Stomach (tissue), 9 donors: ENCODE results near the gene FNTB. TPM values are rescaled to one million over a fixed set of nuclear protein-coding genes. Genes with fewer than 3 reads are reported as not detected.

Source experiments
- DNase-seq, 2 donors: peaks; one replicate each; pipeline versions ENCODE4 v3.0.0 to v3.0.0-alpha.2; 2013 to 2019
- H3K27ac ChIP-seq, 5 donors: fragments of 200-600 bp in 4 of 5; sonication (generic) in 4 of 5; one replicate each; pipeline ENCODE4 v1.5.1; 2013 to 2019; ENCODE audit warnings: mild to moderate bottlenecking in 1 of 5, moderate library complexity in 1 of 5
- H3K27me3 ChIP-seq, 3 donors: fragments of 200-600 bp; sonication (generic); one replicate each; pipeline ENCODE4 v1.5.1; 2017 to 2019; ENCODE audit warnings: mixed run types in 1 of 3
- H3K36me3 ChIP-seq, 4 donors: fragments of 200-600 bp; sonication (generic); 1 replicate in 3 of 4; 2 replicates in 1 of 4; pipeline ENCODE4 v1.5.1; 2016 to 2019
- H3K4me1 ChIP-seq, 4 donors: fragments of 200-600 bp; sonication (generic); one replicate each; pipeline ENCODE4 v1.5.1; 2016 to 2019
- H3K4me3 ChIP-seq, 4 donors: fragments of 200-600 bp; sonication (generic) in 3 of 4; one replicate each; pipeline ENCODE4 v1.5.1; 2016 to 2019; ENCODE audit warnings: mild to moderate bottlenecking in 1 of 4
- H3K9me3 ChIP-seq, 4 donors: fragments of 200-600 bp; sonication (generic); one replicate each; pipeline ENCODE4 v1.5.1; 2016 to 2019
- CTCF ChIP-seq, 7 experiments: fragments of 450-650 bp in 4 of 7; fragments of 200-600 bp in 3 of 7; sonication (generic) in 3 of 7; IDR thresholded peaks; one replicate each; pipeline ENCODE4 v1.5.1; 2016 to 2019; ENCODE audit warnings: antibody characterized with exemption in 7 of 7, control low read depth in 2 of 7, mild to moderate bottlenecking in 1 of 7
- EP300 ChIP-seq: sonication (generic); formaldehyde crosslinking; IDR thresholded peaks from one replicate; pipeline ENCODE4 v1.6.1; 2017; ENCODE audit warnings: antibody characterized with exemption
- POLR2A ChIP-seq, 4 donors: fragments of 450-650 bp; IDR thresholded peaks; one replicate each; pipeline ENCODE4 v1.6.1; 2016; ENCODE audit warnings: antibody characterized with exemption in 4 of 4, control low read depth in 2 of 4, mild to moderate bottlenecking in 1 of 4, moderate library complexity in 1 of 4
- POLR2AphosphoS5 ChIP-seq, 3 donors: sonication (generic); formaldehyde crosslinking; IDR thresholded peaks; one replicate each; pipeline ENCODE4 v1.6.1; 2016; ENCODE audit warnings: antibody characterized with exemption in 3 of 3
- WGBS, 5 donors: extraction: QIAGEN DNeasy Blood & Tissue Kit in 3 of 5; methylation state at CpG; one replicate each; pipeline versions ENCODE4 v1.1.5 to v1.1.7; 2013 to 2018; 5-methylcytosine and 5-hydroxymethylcytosine counted together
- intact Hi-C: fragments of 100-400 bp; cut with DNase I; formaldehyde crosslinking; loops from one replicate; pipeline ENCODE4 v1.15.1; 2023; ENCODE audit warnings: low total_unique reads
- polyA plus RNA-seq, 3 donors: library from polyadenylated mRNA; stranded (reverse); fragments of 200-250 nt; gene quantifications; one replicate each; pipeline ENCODE4 v1.2.3, GENCODE V29; 2013
- total RNA-seq, 5 donors: library from RNA; depleted of rRNA; stranded (reverse); fragments of >200 nt; gene quantifications; one replicate each; pipeline versions ENCODE4 v1.1.0 to v1.2.3, GENCODE V29; 2014 to 2016
- donor health status: healthy with polysubstance abuse.
- donor health status: Bipolar disorder and iron deficiency.
- donor health status: healthy.

FNTB gene
- total and polyA plus RNA-seq, 8 donors = 2.9 to 18.3 (median 6.3) TPM; not detected in 1

- Histone ChIP-seq H3K27ac (peak overlapping the region in 4 of 5 donors; percentile 5 to 63 (median 36)), H3K27me3 (no peaks in the 10 kb centered on the region), H3K36me3 (peaks cover 0 to 60% (median 39%) of the 10 kb centered on the region in 4 donors), H3K4me1 (peaks cover 36 to 57% (median 46%) of the 10 kb centered on the region in 4 donors), H3K9me3 (no peaks in the 10 kb centered on the region), H3K4me3 (peak overlapping the region in 1 of 4 donors; percentile 21)
- intact Hi-C loops = no loop called here
- WGBS, 5 donors = 69 to 82% (median 81%) methylated on average over 5 of the region's 5 CpGs
- no peak for TF ChIP-seq EP300
- TF ChIP-seq CTCF (IDR thresholded peaks at IDR 0.05) = no peak
- no peak for TF ChIP-seq POLR2A (IDR thresholded peaks at IDR 0.05)
- TF ChIP-seq POLR2AphosphoS5 (IDR thresholded peaks at IDR 0.05) = no peak
- no peak for DNase-seq
Observed at GRCh38 chr14:65069874-65070413, 83.2 kb downstream of the FNTB start.

GRCh38 chr14:65070471-65070976, 83.8 kb downstream of the FNTB start:
- no peaks in the 10 kb centered on the region for H3K27me3 ChIP-seq
- no peaks in the 10 kb centered on the region for H3K9me3 ChIP-seq
- TF ChIP-seq EP300 (no peak), POLR2A (IDR thresholded peaks at IDR 0.05) (no peak), POLR2AphosphoS5 (IDR thresholded peaks at IDR 0.05) (peak in 2 of 3 donors; percentile 9 to 45), CTCF (IDR thresholded peaks at IDR 0.05) (no peak)
- peak overlapping the region in 3 of 4 donors; percentile 21 to 28 (median 23) for H3K4me3 ChIP-seq
- WGBS, 5 donors = 25 to 59% (median 37%) methylated on average over 4 to 12 of the region's 12 CpGs
- peaks cover 36 to 62% (median 48%) of the 10 kb centered on the region in 4 donors for H3K4me1 ChIP-seq
- peak overlapping the region; percentile 14 to 63 (median 25) for H3K27ac ChIP-seq
- DNase-seq = peak; percentile 81 to 90
- intact Hi-C loops = no loop called here
- H3K36me3 ChIP-seq = peaks cover 0 to 60% (median 37%) of the 10 kb centered on the region in 4 donors

GRCh38 chr14:65071544-65071943, 84.8 kb downstream of the FNTB start:
- intact Hi-C loops = no loop called here
- Histone ChIP-seq H3K27me3 (no peaks in the 10 kb centered on the region), H3K4me3 (no peak overlapping the region), H3K9me3 (no peaks in the 10 kb centered on the region), H3K27ac (peak overlapping the region in 2 of 5 donors; percentile 11 to 54), H3K36me3 (peaks cover 8 to 60% (median 38%) of the 10 kb centered on the region in 4 donors), H3K4me1 (peaks cover 36 to 71% (median 48%) of the 10 kb centered on the region in 4 donors)
- no peak for DNase-seq
- no peak for TF ChIP-seq POLR2A (IDR thresholded peaks at IDR 0.05)
- 80 to 93% (median 85%) methylated on average over 3 of the region's 3 CpGs for WGBS, 5 donors

GRCh38 chr14:65072256-65072655, 85.6 kb downstream of the FNTB start:
- peaks cover 36 to 77% (median 48%) of the 10 kb centered on the region in 4 donors for H3K4me1 ChIP-seq
- WGBS, 5 donors = 86 to 97% (median 91%) methylated on average over 6 of the region's 6 CpGs
- H3K4me3 ChIP-seq = no peak overlapping the region
- no peak for TF ChIP-seq POLR2A (IDR thresholded peaks at IDR 0.05)
- no peak for TF ChIP-seq POLR2AphosphoS5 (IDR thresholded peaks at IDR 0.05)
- no peak for TF ChIP-seq CTCF (IDR thresholded peaks at IDR 0.05)
- no peak for TF ChIP-seq EP300
- DNase-seq = no peak
- H3K27ac ChIP-seq = peak overlapping the region in 3 of 5 donors; percentile 11 to 66 (median 34)
- peaks cover 15 to 62% (median 45%) of the 10 kb centered on the region in 4 donors for H3K36me3 ChIP-seq
- intact Hi-C loops = no loop called here
- no peaks in the 10 kb centered on the region for H3K27me3 ChIP-seq
- no peaks in the 10 kb centered on the region for H3K9me3 ChIP-seq

- intact Hi-C loops = no loop called here
- TF ChIP-seq EP300 (no peak), POLR2A (IDR thresholded peaks at IDR 0.05) (no peak), CTCF (IDR thresholded peaks at IDR 0.05) (no peak), POLR2AphosphoS5 (IDR thresholded peaks at IDR 0.05) (no peak)
- no peak overlapping the region for H3K4me3 ChIP-seq
- WGBS, 5 donors = 52 to 76% (median 65%) methylated on average over 1 of the region's 1 CpG
- no peaks in the 10 kb centered on the region for H3K27me3 ChIP-seq
- H3K4me1 ChIP-seq = peaks cover 36 to 77% (median 50%) of the 10 kb centered on the region in 4 donors
- H3K9me3 ChIP-seq = no peaks in the 10 kb centered on the region
- peak overlapping the region; percentile 34 to 78 (median 66) for H3K27ac ChIP-seq
- no peak for DNase-seq
- H3K36me3 ChIP-seq = peaks cover 22 to 65% (median 51%) of the 10 kb centered on the region in 4 donors
Observed at GRCh38 chr14:65072937-65073336, 86.2 kb downstream of the FNTB start.
